K562 (cell line): ENCODE measurements around the gene TNIP1. TPM values are rescaled to one million over a fixed set of nuclear protein-coding genes. Genes with fewer than 3 reads are reported as not detected.

Experiments used
- JUNB ChIP-seq: fragments of 450-650 bp; formaldehyde crosslinking; conservative IDR thresholded peaks from 2 replicates; pipeline ENCODE4 v1.4.0; 2020; ENCODE audit warnings: mild to moderate bottlenecking
- MGA ChIP-seq: fragments of 450-650 bp; IDR thresholded peaks from 2 replicates; pipeline ENCODE4 v1.6.1; 2016; ENCODE audit warnings: mild to moderate bottlenecking, moderate library complexity
- polyA plus RNA-seq, 8 experiments: library from polyadenylated mRNA; depleted of rRNA in 4 of 8; stranded (reverse) in 5 of 8; unstranded in 3 of 8; fragments of >200 nt; fragmentation: Nextera tagmentation in 2 of 8; fragmentation: Illumina TruSeq in 1 of 8; extraction: Ambion mirVana in 2 of 8; extraction: Trizol in 1 of 8; gene quantifications; 2 replicates each; pipeline versions ENCODE4 v1.2.1 to v1.2.3, GENCODE V29; 2011 to 2014; ENCODE audit warnings: inconsistent platforms in 1 of 8, missing spikeins in 1 of 8
- total RNA-seq, 7 experiments: library from RNA; depleted of rRNA in 6 of 7; stranded (reverse); fragments of >200 nt in 6 of 7; fragmentation: Illumina TruSeq in 2 of 7; extraction: Trizol in 2 of 7; gene quantifications; 2 replicates each; pipeline versions ENCODE4 v1.2.1 to v1.2.3, GENCODE V29; 2011 to 2021; ENCODE audit warnings: low replicate concordance in 1 of 7

TNIP1 gene
- total and polyA plus RNA-seq, 9 of the 15 experiments (the other 6 are each of a cell fraction or from before 2014, with no cell fraction given): 0.46 to 41.0 (median 24.6) TPM

- TF ChIP-seq MGA: no peak
- no peak for TF ChIP-seq JUNB (CRISPR knock-in tag)
These were observed 25.5 kb downstream of the TNIP1 start (continued) for GRCh38 chr5:151055336-151055735.
